AG04449 (cell line): ENCODE data around the gene TSEN34.

Experiments
- CTCF ChIA-PET: fragments of 350-600 bp; formaldehyde crosslinking; extraction: SDS; loops from one replicate; lab custom pipeline; 2021; ENCODE audit warnings: antibody characterized with exemption; lab: Yijun Ruan, JAX
- POLR2A ChIA-PET: fragments of 400-600, 350-600 bp; formaldehyde crosslinking; extraction: SDS; loops from one replicate; lab custom pipeline; 2020; ENCODE audit warnings: antibody characterized with exemption, inconsistent platforms; lab: Yijun Ruan, JAX
- DNase-seq: peaks from one replicate; pipeline ENCODE4 v3.0.0-alpha.2; 2010; ENCODE audit warnings: low read depth, low spot score
- H3K4me3 ChIP-seq: 2 replicates; pipeline ENCODE4 v1.5.1; 2011; ENCODE audit warnings: low read depth, mild to moderate bottlenecking, control low read depth, low read length
- TF ChIP-seq, protein P1 (sequence below): IDR thresholded peaks from one replicate; pipeline ENCODE4 v1.5.1; 2011; ENCODE audit warnings: mild to moderate bottlenecking, moderate library complexity, low read length, control low read depth, inconsistent platforms; ENCODE audit not compliant: insufficient read depth; ENCODE audit errors: missing control alignments

The TSEN34 gene

GRCh38 chr19:54186934-54187381, 4.2 kb upstream of the TSEN34 start:
- TF ChIP-seq, protein P1, sequence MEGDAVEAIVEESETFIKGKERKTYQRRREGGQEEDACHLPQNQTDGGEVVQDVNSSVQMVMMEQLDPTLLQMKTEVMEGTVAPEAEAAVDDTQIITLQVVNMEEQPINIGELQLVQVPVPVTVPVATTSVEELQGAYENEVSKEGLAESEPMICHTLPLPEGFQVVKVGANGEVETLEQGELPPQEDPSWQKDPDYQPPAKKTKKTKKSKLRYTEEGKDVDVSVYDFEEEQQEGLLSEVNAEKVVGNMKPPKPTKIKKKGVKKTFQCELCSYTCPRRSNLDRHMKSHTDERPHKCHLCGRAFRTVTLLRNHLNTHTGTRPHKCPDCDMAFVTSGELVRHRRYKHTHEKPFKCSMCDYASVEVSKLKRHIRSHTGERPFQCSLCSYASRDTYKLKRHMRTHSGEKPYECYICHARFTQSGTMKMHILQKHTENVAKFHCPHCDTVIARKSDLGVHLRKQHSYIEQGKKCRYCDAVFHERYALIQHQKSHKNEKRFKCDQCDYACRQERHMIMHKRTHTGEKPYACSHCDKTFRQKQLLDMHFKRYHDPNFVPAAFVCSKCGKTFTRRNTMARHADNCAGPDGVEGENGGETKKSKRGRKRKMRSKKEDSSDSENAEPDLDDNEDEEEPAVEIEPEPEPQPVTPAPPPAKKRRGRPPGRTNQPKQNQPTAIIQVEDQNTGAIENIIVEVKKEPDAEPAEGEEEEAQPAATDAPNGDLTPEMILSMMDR, result no peak
- no peak overlapping the region; the same call in 1 of the 2 replicates for H3K4me3 ChIP-seq
- DNase-seq, result no peak
- ChIA-PET CTCF (interaction anchor here (4.3 kb wide), 1 partner anchor 18 kb away, joined by 44 read pairs; no protein-coding TSS in a partner anchor), POLR2A (interaction anchor here (0.9 kb wide), 1 partner anchor 14 kb away, joined by 4 read pairs; the partner anchor contains the start of gene RPS9)

GRCh38 chr19:54188215-54188871, 2.8 kb upstream of the TSEN34 start:
- POLR2A ChIA-PET, result interaction anchor here (0.6 to 5.1 kb wide), 5 partner anchors 12 to 51 kb away, joined by 3 to 108 read pairs (median 5); partner anchors contain the start of genes CNOT3, LENG1, RPS9 and TMC4
- CTCF ChIA-PET, result interaction anchor here (1.1 to 4.3 kb wide), 7 partner anchors 8 to 44 kb away, joined by 3 to 44 read pairs (median 6); partner anchors contain the start of genes LENG1 and TMC4
- H3K4me3 ChIP-seq, result peak overlapping the region; percentile 78
- TF ChIP-seq, protein P1, result no peak
- DNase-seq, result no peak

GRCh38 chr19:54189145-54189734, 1.9 kb upstream of the TSEN34 start, which contains the start of gene MBOAT7:
MBOAT7 (minus strand) TSS chr19:54189580; CDS start chr19:54188508, 1,072 bp downstream.
- CTCF ChIA-PET, result interaction anchor here (0.9 to 4.3 kb wide), 11 partner anchors 8 to 77 kb away, joined by 3 to 44 read pairs (median 4); partner anchors contain the start of genes LENG1 and TMC4
- no peak for DNase-seq

GRCh38 chr19:54189735-54190502, 1.2 kb upstream of the TSEN34 start:
- ChIA-PET POLR2A (interaction anchor here (1.0 to 5.1 kb wide), 8 partner anchors 11 to 75 kb away, joined by 3 to 108 read pairs (median 5); partner anchors contain the start of genes CNOT3, LENG1, PRPF31 and RPS9), CTCF (interaction anchor here (0.9 to 4.3 kb wide), 12 partner anchors 9 to 76 kb away, joined by 3 to 44 read pairs (median 4); partner anchors contain the start of genes LENG1, RPS9 and TMC4)
- H3K4me3 ChIP-seq, result peak overlapping the region; percentile 89
- TF ChIP-seq, protein P1, result no peak
- peak; percentile 100 for DNase-seq

More at GRCh38 chr19:54189145-54189734, 1.9 kb upstream of the TSEN34 start, which contains the start of gene MBOAT7:
- TF ChIP-seq, protein P1, result peak; percentile 18
- H3K4me3 ChIP-seq, result peak within 1 kb of the TSS; percentile 89
- POLR2A ChIA-PET, result interaction anchor here (0.6 to 5.1 kb wide), 7 partner anchors 11 to 74 kb away, joined by 3 to 108 read pairs (median 5); partner anchors contain the start of genes CNOT3, LENG1, PRPF31 and RPS9

DNA sequence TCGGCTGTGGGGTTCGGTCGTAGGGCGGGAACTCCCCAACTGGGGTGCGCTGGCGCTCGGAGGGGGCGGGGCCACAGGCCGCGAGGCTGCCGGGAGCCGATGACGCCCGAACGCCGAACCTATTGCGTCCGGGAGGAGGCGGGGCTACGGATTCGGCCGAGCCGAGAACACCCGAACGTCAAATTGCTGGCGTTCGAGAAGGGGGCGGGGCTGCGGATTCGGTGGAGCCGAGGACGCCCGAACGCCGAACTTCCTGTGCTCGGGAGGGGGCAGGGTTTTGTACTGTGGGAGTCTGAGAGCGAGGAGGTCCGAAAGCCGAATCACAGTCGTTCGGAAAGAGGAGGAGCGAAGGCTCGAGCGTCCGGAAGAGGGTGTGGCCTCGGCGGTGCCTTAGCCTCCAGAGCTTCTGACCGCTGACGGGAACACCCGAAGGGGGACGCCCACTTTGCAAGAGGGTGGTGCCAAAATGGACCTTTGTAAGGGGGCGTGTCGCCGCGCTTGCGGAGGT, 551 bp upstream of the TSEN34 start:
- peak; percentile 95 for DNase-seq
- ChIA-PET POLR2A (interaction anchor here (1.0 to 5.1 kb wide), 3 partner anchors 10 to 53 kb away, joined by 3 to 108 read pairs (median 9); partner anchors contain the start of genes CNOT3 and RPS9), CTCF (interaction anchor here (1.0 to 2.4 kb wide), 2 partner anchors 9 to 22 kb away, joined by 3 to 12 read pairs; partner anchors contain the start of gene RPS9)
- TF ChIP-seq, protein P1, result no peak
- H3K4me3 ChIP-seq, result peak overlapping the region; percentile 89
